Erythroblast (primary cell): Measurements from ENCODE around the gene HDAC4.

Experiments used
- DNase-seq, 2 experiments: peaks; one replicate each; lab custom pipeline; 2025; lab: John Stamatoyannopoulos, UW
- GATA1 ChIP-seq: IDR thresholded peaks from 2 replicates; pipeline ENCODE4 v1.6.1; 2011; ENCODE audit warnings: low read depth, mild to moderate bottlenecking, control low read depth, low read length, moderate library complexity
- POLR2A ChIP-seq: IDR thresholded peaks from 2 replicates; pipeline ENCODE4 v1.6.1; 2011; ENCODE audit warnings: mild to moderate bottlenecking, low read length

The HDAC4 gene

GRCh38 chr2:239368906-239369552, 31.8 kb downstream of the HDAC4 start:
- TF ChIP-seq POLR2A (no peak), GATA1 (no peak)
- no peak for DNase-seq

- TF ChIP-seq POLR2A (no peak), GATA1 (no peak)
- DNase-seq: no peak
Observed at GRCh38 chr2:239368321-239368720, 32.5 kb downstream of the HDAC4 start.

- no peak for DNase-seq
- TF ChIP-seq POLR2A (no peak), GATA1 (no peak)
Observed at GRCh38 chr2:239366740-239367139, 34.1 kb downstream of the HDAC4 start.

- TF ChIP-seq POLR2A: no peak
- TF ChIP-seq GATA1: no peak
- no peak for DNase-seq
Observed at GRCh38 chr2:239365782-239366435, 34.9 kb downstream of the HDAC4 start.

- DNase-seq: no peak
- TF ChIP-seq GATA1 (no peak), POLR2A (no peak)
Observed at GRCh38 chr2:239365071-239365781, 35.6 kb downstream of the HDAC4 start.

GRCh38 chr2:239363946-239364637, 36.7 kb downstream of the HDAC4 start:
- no peak for TF ChIP-seq GATA1
- TF ChIP-seq POLR2A: no peak
- no peak for DNase-seq

- no peak for DNase-seq
- TF ChIP-seq POLR2A: no peak
- TF ChIP-seq GATA1: no peak
Observed at GRCh38 chr2:239362507-239362906, 38.3 kb downstream of the HDAC4 start.

GRCh38 chr2:239361311-239361642, 39.5 kb downstream of the HDAC4 start:
- no peak for DNase-seq
- TF ChIP-seq GATA1: no peak
- TF ChIP-seq POLR2A: no peak

- TF ChIP-seq GATA1: no peak
- no peak for TF ChIP-seq POLR2A
- DNase-seq: no peak
Observed at GRCh38 chr2:239360421-239361310, 40.2 kb downstream of the HDAC4 start.

GRCh38 chr2:239360008-239360407, 40.8 kb downstream of the HDAC4 start:
- TF ChIP-seq POLR2A (no peak), GATA1 (no peak)
- DNase-seq: no peak

GRCh38 chr2:239359196-239359912, 41.5 kb downstream of the HDAC4 start:
- DNase-seq: no peak
- TF ChIP-seq POLR2A (no peak), GATA1 (no peak)

- DNase-seq: no peak
Observed at GRCh38 chr2:239358062-239358754, 42.6 kb downstream of the HDAC4 start.

More at GRCh38 chr2:239358062-239358754, 42.6 kb downstream of the HDAC4 start:
- no peak for TF ChIP-seq POLR2A
- no peak for TF ChIP-seq GATA1
